ENCODE data around the gene IGFN1.

GRCh38 chr1:201175820-201176500 lies 14.7 kb upstream of the IGFN1 start:
- TF ChIP-seq ZNF274 (IDR thresholded peaks at IDR 0.05; ENCODE audit: low read depth, low read length): no peak
- no peak for TF ChIP-seq SUZ12 (IDR thresholded peaks at IDR 0.05; ENCODE audit: extremely low read depth, insufficient read depth, insufficient read length)
